Naive thymus-derived CD4-positive, alpha-beta T cell (primary cell): ENCODE results near the gene REXO2. TPM values are rescaled to one million over a fixed set of nuclear protein-coding genes. Genes with fewer than 3 reads are reported as not detected.

Experiments used
- ATAC-seq: fragments of 150-1000 bp; cut with Tn5 transposase; 2 replicates; pipeline ENCODE4 v1.10.0; 2021; ENCODE audit warnings: mild to moderate bottlenecking, moderate library complexity
- CTCF ChIA-PET: fragments of 350-600 bp; sonication (Branson Sonifier 250); formaldehyde crosslinking; loops from one replicate; lab custom pipeline; 2021; ENCODE audit warnings: antibody characterized with exemption; lab: Charles Lee
- POLR2A ChIA-PET: fragments of 350-600 bp; sonication (Branson Sonifier 250); formaldehyde crosslinking; loops from one replicate; lab custom pipeline; 2021; ENCODE audit warnings: antibody characterized with exemption, inconsistent platforms; lab: Charles Lee
- DNase-seq, 9 donors: peaks; one replicate each; pipeline versions ENCODE4 v3.0.0 to v3.0.0-alpha.2; 2020 to 2022; ENCODE audit warnings: mixed read lengths in 1 of 9
- H3K27ac ChIP-seq: one replicate; pipeline ENCODE4 v1.7.0; 2013; ENCODE audit warnings: mild to moderate bottlenecking, low read depth, low read length, moderate library complexity
- H3K27me3 ChIP-seq, 2 donors: one replicate each; pipeline ENCODE4 v1.7.0; 2013; ENCODE audit warnings: low read length in 2 of 2, mild to moderate bottlenecking in 2 of 2, moderate library complexity in 2 of 2; ENCODE audit not compliant: control insufficient read depth in 2 of 2, insufficient read depth in 2 of 2
- H3K36me3 ChIP-seq, 3 experiments: 1 replicate in 2 of 3; 2 replicates in 1 of 3; pipeline ENCODE4 v1.7.0; 2013; ENCODE audit warnings: low read length in 3 of 3, mild to moderate bottlenecking in 3 of 3, moderate library complexity in 1 of 3; ENCODE audit not compliant: insufficient read depth in 3 of 3, control insufficient read depth in 2 of 3
- H3K4me1 ChIP-seq, 2 donors: one replicate each; pipeline ENCODE4 v1.7.0; 2013; ENCODE audit warnings: low read length in 2 of 2, mild to moderate bottlenecking in 2 of 2, moderate library complexity in 1 of 2; ENCODE audit not compliant: control insufficient read depth in 2 of 2, insufficient read depth in 2 of 2
- H3K4me3 ChIP-seq: 2 replicates; pipeline ENCODE4 v1.7.0; 2013; ENCODE audit warnings: mild to moderate bottlenecking, low read length
- H3K9me3 ChIP-seq, 3 experiments: 1 replicate in 2 of 3; 2 replicates in 1 of 3; pipeline ENCODE4 v1.7.0; 2013; ENCODE audit warnings: low read length in 3 of 3; ENCODE audit not compliant: control insufficient read depth in 2 of 3
- H3K27ac Mint-ChIP-seq, 9 donors: one replicate each; pipeline ENCODE4 v1.8.0; 2020 to 2022; ENCODE audit warnings: mixed read lengths in 9 of 9, mild to moderate bottlenecking in 8 of 9, moderate library complexity in 5 of 9, inconsistent platforms in 2 of 9
- H3K27me3 Mint-ChIP-seq, 5 donors: one replicate each; pipeline ENCODE4 v1.8.0; 2021 to 2022; ENCODE audit warnings: mixed read lengths in 5 of 5, mild to moderate bottlenecking in 1 of 5
- H3K36me3 Mint-ChIP-seq, 5 donors: one replicate each; pipeline ENCODE4 v1.8.0; 2020 to 2022; ENCODE audit warnings: mixed read lengths in 5 of 5, mild to moderate bottlenecking in 3 of 5, inconsistent platforms in 1 of 5
- H3K4me1 Mint-ChIP-seq, 7 donors: one replicate each; pipeline ENCODE4 v1.8.0; 2020 to 2022; ENCODE audit warnings: mixed read lengths in 7 of 7, mild to moderate bottlenecking in 3 of 7, inconsistent platforms in 1 of 7
- H3K4me3 Mint-ChIP-seq, 10 donors: one replicate each; pipeline ENCODE4 v1.8.0; 2020 to 2022; ENCODE audit warnings: mild to moderate bottlenecking in 10 of 10, mixed read lengths in 10 of 10, moderate library complexity in 6 of 10, inconsistent platforms in 2 of 10
- H3K9me3 Mint-ChIP-seq, 11 donors: one replicate each; pipeline ENCODE4 v1.8.0; 2020 to 2022; ENCODE audit warnings: mixed read lengths in 11 of 11, mild to moderate bottlenecking in 4 of 11, inconsistent platforms in 1 of 11, moderate library complexity in 1 of 11
- intact Hi-C, 2 donors: fragments of 100-400 bp; cut with micrococcal nuclease; formaldehyde crosslinking; loops; one replicate each; pipeline ENCODE4 v1.15.1; 2023
- polyA plus RNA-seq, 2 donors: library from polyadenylated mRNA; unstranded; fragments of 300-500 nt; fragmentation: Illumina TruSeq; gene quantifications; one replicate each; pipeline ENCODE4 v1.2.3, GENCODE V29; 2021
- total RNA-seq, 6 experiments: library from RNA in 5 of 6; stranded (reverse) in 5 of 6; gene quantifications; 1 replicate in 5 of 6; 2 replicates in 1 of 6; pipeline ENCODE4 v1.2.3 and lab custom pipeline; 2021 to 2026

Gene REXO2
- total and polyA plus RNA-seq, 7 experiments from 2014 or later = 33.8 to 105 (median 56.0) TPM

DNA sequence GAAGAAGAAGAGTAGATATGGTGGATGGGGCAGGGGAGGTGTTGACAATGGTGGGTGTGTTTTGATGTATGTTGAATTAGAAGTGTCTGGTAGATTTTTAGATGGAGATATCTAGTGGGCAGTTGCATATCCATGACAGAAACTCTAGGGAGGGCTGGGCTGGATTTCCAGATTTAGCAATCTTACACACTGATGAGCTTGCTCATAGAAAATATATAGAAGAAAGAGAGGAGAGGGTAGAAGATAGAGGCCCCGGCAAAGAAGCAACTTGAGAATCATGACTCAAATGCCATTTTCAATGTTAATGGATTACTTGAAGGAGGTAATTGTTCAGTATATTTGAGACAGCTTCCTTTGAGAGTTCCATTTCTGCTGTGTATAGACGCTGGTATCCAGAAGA is 8.2 kb downstream of the REXO2 start:
- ChIA-PET POLR2A (no interaction called here), CTCF (no interaction called here)
- Mint-ChIP-seq H3K27me3 (no peaks in the 10 kb centered on the region), H3K27ac (peak overlapping the region in 2 of 9 donors; percentile 3 to 60), H3K36me3 (peaks cover 15 to 55% (median 47%) of the 10 kb centered on the region in 5 donors), H3K4me3 (no peak overlapping the region), H3K9me3 (no peaks in the 10 kb centered on the region), H3K4me1 (peaks cover 5 to 34% (median 13%) of the 10 kb centered on the region in 7 donors)
- Histone ChIP-seq H3K27me3 (no peaks in the 10 kb centered on the region), H3K27ac (no peak overlapping the region), H3K36me3 (peaks cover 0 to 46% (median 10%) of the 10 kb centered on the region in 3 experiments), H3K4me3 (no peak overlapping the region), H3K9me3 (no peaks in the 10 kb centered on the region), H3K4me1 (no peaks in the 10 kb centered on the region)
- DNase-seq (no peak), ATAC-seq (no peak)
- intact Hi-C loops = no loop called here

DNA sequence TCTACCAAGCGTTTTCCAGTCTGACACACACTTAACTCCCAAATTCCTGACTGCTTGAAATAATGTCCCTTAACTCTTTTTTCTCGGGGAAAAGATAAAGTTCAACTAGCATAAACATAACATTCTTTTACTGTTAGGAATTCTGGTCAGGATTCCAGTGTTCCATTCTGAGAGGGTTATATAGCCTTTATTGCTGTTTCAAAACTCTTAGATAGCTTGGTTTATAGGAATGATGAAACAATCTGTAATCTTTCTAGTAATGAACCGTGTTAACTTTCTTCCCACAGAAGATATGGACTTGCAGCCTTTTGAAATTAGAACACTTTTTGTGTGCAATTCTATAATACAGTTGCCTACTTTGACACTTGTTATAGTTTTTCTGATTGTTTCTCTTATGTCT is 8.6 kb downstream of the REXO2 start:
- intact Hi-C loops = no loop called here
- Histone ChIP-seq H3K9me3 (no peaks in the 10 kb centered on the region), H3K27ac (no peak overlapping the region), H3K36me3 (peaks cover 0 to 46% (median 10%) of the 10 kb centered on the region in 3 experiments), H3K27me3 (no peaks in the 10 kb centered on the region), H3K4me3 (no peak overlapping the region), H3K4me1 (no peaks in the 10 kb centered on the region)
- H3K27me3 Mint-ChIP-seq = no peaks in the 10 kb centered on the region
- H3K36me3 Mint-ChIP-seq = peaks cover 15 to 58% (median 47%) of the 10 kb centered on the region in 5 donors
- DNase-seq = no peak
- H3K4me3 Mint-ChIP-seq = no peak overlapping the region
- CTCF ChIA-PET = no interaction called here
- no peak for ATAC-seq
- H3K27ac Mint-ChIP-seq = no peak overlapping the region
- H3K9me3 Mint-ChIP-seq = no peaks in the 10 kb centered on the region
- H3K4me1 Mint-ChIP-seq = peaks cover 4 to 33% (median 13%) of the 10 kb centered on the region in 7 donors
- POLR2A ChIA-PET = no interaction called here

DNA sequence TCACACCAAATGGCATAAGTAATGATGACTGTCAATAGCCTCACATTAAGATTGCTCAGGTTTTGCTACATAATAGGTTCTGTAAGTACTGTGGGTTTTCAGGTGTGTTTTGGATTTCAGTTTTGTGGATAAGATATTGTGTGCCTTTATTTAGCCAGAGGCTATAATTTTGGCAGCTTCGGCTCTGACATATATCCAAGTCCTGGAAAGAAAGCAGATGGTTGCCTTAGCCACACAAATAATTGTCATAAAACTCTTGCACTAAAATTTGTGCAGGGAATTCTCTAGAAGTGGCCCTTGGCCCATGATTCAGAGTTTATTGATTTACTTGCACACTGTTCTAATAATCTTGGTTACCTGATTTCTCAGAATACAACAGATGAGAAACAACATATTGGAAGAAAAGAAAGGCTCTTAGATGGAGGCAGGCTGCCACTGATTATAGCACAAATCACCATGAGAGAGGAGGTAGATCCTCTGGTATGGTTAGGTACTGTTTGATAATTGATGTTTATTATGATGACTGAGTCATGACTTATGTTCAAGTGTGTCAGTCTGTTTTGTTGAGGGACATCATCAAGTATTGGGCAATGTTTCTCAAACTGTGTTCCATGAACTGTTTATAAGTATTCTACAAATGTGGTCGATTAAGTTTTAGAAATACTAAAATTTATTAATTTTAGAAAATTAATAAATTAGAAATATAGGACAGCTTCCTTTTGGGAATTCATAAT is 9.6 kb downstream of the REXO2 start:
- H3K36me3 Mint-ChIP-seq = peaks cover 15 to 59% (median 46%) of the 10 kb centered on the region in 5 donors
- ChIA-PET CTCF (interaction anchor here (0.7 kb wide), 1 partner anchor 508 kb away, joined by 4 read pairs; no protein-coding TSS in a partner anchor), POLR2A (interaction anchor here (0.7 to 1.4 kb wide), 2 partner anchors 10 to 26 kb away, joined by 4 to 5 read pairs; partner anchors contain the start of gene REXO2)
- H3K9me3 ChIP-seq = no peaks in the 10 kb centered on the region
- H3K4me1 Mint-ChIP-seq = peaks cover 4 to 25% (median 13%) of the 10 kb centered on the region in 7 donors
- DNase-seq (no peak), ATAC-seq (no peak)
- no peak overlapping the region for H3K4me3 ChIP-seq
- H3K27me3 ChIP-seq = no peaks in the 10 kb centered on the region
- H3K4me3 Mint-ChIP-seq = no peak overlapping the region
- H3K36me3 ChIP-seq = peaks cover 0 to 45% (median 9%) of the 10 kb centered on the region in 3 experiments
- intact Hi-C loops = no loop called here
- no peaks in the 10 kb centered on the region for H3K9me3 Mint-ChIP-seq
- no peak overlapping the region for H3K27ac Mint-ChIP-seq
- H3K27ac ChIP-seq = no peak overlapping the region
- no peaks in the 10 kb centered on the region for H3K27me3 Mint-ChIP-seq
- no peaks in the 10 kb centered on the region for H3K4me1 ChIP-seq

DNA sequence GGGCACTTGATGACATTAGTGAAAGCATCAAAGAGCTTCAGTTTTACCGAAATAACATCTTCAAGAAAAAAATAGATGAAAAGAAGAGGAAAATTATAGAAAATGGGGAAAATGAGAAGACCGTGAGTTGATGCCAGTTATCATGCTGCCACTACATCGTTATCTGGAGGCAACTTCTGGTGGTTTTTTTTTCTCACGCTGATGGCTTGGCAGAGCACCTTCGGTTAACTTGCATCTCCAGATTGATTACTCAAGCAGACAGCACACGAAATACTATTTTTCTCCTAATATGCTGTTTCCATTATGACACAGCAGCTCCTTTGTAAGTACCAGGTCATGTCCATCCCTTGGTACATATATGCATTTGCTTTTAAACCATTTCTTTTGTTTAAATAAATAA is 10.6 kb downstream of the REXO2 start:
- Histone ChIP-seq H3K4me1 (no peaks in the 10 kb centered on the region), H3K36me3 (peaks cover 0 to 39% (median 5%) of the 10 kb centered on the region in 3 experiments), H3K9me3 (no peaks in the 10 kb centered on the region), H3K27ac (no peak overlapping the region), H3K27me3 (no peaks in the 10 kb centered on the region), H3K4me3 (no peak overlapping the region)
- H3K4me1 Mint-ChIP-seq = peaks cover 4 to 17% (median 6%) of the 10 kb centered on the region in 7 donors
- peaks cover 15 to 50% (median 36%) of the 10 kb centered on the region in 5 donors for H3K36me3 Mint-ChIP-seq
- no peak overlapping the region for H3K4me3 Mint-ChIP-seq
- H3K27ac Mint-ChIP-seq = no peak overlapping the region
- H3K27me3 Mint-ChIP-seq = no peaks in the 10 kb centered on the region
- CTCF ChIA-PET = interaction anchor here (0.7 kb wide), 1 partner anchor 508 kb away, joined by 4 read pairs; no protein-coding TSS in a partner anchor
- intact Hi-C loops = no loop called here
- DNase-seq = no peak
- POLR2A ChIA-PET = interaction anchor here (0.7 to 1.4 kb wide), 2 partner anchors 11 to 25 kb away, joined by 4 to 5 read pairs; partner anchors contain the start of gene REXO2
- H3K9me3 Mint-ChIP-seq = no peaks in the 10 kb centered on the region
- no peak for ATAC-seq

DNA sequence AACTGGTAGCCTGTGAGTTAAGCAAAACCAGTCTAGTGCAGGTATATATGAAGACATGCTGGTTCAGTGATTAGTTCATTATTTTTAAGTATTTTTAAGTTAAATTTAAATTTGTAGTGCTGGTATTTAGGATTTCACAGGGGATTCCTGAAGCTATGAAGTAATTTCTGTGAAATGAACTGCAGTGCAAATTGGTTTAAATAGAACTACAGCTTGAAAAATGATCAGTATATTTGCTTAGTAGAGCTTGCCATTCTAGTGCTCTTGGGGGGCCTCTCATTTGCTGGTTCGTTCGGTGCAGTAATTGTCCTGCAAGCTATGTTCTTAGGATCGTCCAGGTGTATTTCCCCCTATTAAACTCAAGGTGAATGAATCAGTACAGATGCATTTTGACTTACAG is 13.1 kb downstream of the REXO2 start:
- Histone ChIP-seq H3K4me1 (no peaks in the 10 kb centered on the region), H3K9me3 (no peaks in the 10 kb centered on the region), H3K27me3 (no peaks in the 10 kb centered on the region), H3K4me3 (no peak overlapping the region), H3K27ac (no peak overlapping the region), H3K36me3 (peaks cover 0 to 26% (median 5%) of the 10 kb centered on the region in 3 experiments)
- ChIA-PET POLR2A (no interaction called here), CTCF (no interaction called here)
- intact Hi-C loops = no loop called here
- H3K9me3 Mint-ChIP-seq = no peaks in the 10 kb centered on the region
- peaks cover 0 to 12% (median under 1%) of the 10 kb centered on the region in 7 donors for H3K4me1 Mint-ChIP-seq
- no peaks in the 10 kb centered on the region for H3K27me3 Mint-ChIP-seq
- peak overlapping the region in 1 of 9 donors; percentile 25 for H3K27ac Mint-ChIP-seq
- ATAC-seq (no peak), DNase-seq (no peak)
- peaks cover 5 to 33% (median 20%) of the 10 kb centered on the region in 5 donors for H3K36me3 Mint-ChIP-seq
- H3K4me3 Mint-ChIP-seq = no peak overlapping the region

DNA sequence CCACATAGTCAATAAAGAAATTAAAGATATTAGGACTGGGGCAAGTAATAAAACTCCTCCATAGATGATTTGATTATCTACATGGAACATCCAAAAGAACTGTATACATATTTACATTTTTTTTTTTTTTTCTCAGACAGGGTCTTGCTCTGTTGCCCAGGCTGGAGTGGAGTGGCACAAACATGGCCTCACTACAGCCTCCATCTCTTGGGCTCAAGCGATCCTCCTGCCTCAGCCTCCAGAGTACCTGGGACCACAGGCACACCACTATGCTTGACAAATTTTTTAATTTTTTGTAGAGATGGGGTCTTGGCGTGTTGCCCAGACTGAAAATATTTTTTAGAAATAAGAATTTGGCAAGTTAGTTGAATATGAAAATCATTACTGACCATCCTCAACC is 24.7 kb downstream of the REXO2 start:
- Histone ChIP-seq H3K4me3 (no peak overlapping the region), H3K27ac (no peak overlapping the region), H3K36me3 (no peaks in the 10 kb centered on the region), H3K27me3 (no peaks in the 10 kb centered on the region), H3K9me3 (no peaks in the 10 kb centered on the region), H3K4me1 (no peaks in the 10 kb centered on the region)
- Mint-ChIP-seq H3K4me3 (no peak overlapping the region), H3K4me1 (no peaks in the 10 kb centered on the region), H3K36me3 (peaks cover 0 to 15% (median 10%) of the 10 kb centered on the region in 5 donors), H3K27me3 (no peaks in the 10 kb centered on the region), H3K27ac (no peak overlapping the region), H3K9me3 (peaks cover 0 to 12% (median 0%) of the 10 kb centered on the region in 11 donors)
- POLR2A ChIA-PET = no interaction called here
- intact Hi-C loops = no loop called here
- CTCF ChIA-PET = no interaction called here
- ATAC-seq = no peak
- DNase-seq = no peak
